Thyroid gland (tissue), 4 donors: ENCODE data around the gene ADCY5.

Experiments used
- POLR2A ChIP-seq, 2 donors: fragments of 450-650 bp; IDR thresholded peaks; one replicate each; pipeline ENCODE4 v1.6.1; 2017; ENCODE audit warnings: antibody characterized with exemption in 2 of 2, mild to moderate bottlenecking in 2 of 2, moderate library complexity in 1 of 2
- TF ChIP-seq, protein P1 (sequence below), 6 experiments: fragments of 200-600 bp in 3 of 6; fragments of 450-650 bp in 3 of 6; sonication (generic) in 3 of 6; IDR thresholded peaks; one replicate each; pipeline ENCODE4 v1.5.1; 2016 to 2019; ENCODE audit warnings: antibody characterized with exemption in 6 of 6, mild to moderate bottlenecking in 2 of 6, inconsistent platforms in 1 of 6, moderate library complexity in 1 of 6

DNA sequence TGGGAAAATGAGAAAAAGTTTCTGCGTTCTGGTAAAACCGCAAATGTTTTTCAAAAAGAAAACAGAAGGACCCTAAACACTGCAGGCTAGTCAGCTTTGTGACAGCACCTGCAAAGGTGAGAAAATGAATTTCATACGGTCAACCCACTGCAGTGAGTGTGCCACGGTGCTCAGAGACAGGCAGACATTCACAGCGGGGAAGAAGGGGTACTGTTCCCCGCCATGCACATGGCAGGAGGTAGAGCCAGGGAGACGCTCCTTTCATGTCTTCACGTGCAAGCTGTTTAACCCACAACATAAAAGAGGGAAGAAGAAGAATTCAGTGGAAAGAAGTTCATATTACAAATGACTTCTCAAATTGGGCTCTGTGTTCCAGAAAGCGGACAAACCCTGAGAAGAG, 137.7 kb downstream of the ADCY5 start:
- TF ChIP-seq, protein P1, sequence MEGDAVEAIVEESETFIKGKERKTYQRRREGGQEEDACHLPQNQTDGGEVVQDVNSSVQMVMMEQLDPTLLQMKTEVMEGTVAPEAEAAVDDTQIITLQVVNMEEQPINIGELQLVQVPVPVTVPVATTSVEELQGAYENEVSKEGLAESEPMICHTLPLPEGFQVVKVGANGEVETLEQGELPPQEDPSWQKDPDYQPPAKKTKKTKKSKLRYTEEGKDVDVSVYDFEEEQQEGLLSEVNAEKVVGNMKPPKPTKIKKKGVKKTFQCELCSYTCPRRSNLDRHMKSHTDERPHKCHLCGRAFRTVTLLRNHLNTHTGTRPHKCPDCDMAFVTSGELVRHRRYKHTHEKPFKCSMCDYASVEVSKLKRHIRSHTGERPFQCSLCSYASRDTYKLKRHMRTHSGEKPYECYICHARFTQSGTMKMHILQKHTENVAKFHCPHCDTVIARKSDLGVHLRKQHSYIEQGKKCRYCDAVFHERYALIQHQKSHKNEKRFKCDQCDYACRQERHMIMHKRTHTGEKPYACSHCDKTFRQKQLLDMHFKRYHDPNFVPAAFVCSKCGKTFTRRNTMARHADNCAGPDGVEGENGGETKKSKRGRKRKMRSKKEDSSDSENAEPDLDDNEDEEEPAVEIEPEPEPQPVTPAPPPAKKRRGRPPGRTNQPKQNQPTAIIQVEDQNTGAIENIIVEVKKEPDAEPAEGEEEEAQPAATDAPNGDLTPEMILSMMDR (IDR thresholded peaks at IDR 0.05), result no peak
- TF ChIP-seq POLR2A (IDR thresholded peaks at IDR 0.05), result no peak
